ENCODE results near the gene TIFAB.

TIFAB gene

DNA sequence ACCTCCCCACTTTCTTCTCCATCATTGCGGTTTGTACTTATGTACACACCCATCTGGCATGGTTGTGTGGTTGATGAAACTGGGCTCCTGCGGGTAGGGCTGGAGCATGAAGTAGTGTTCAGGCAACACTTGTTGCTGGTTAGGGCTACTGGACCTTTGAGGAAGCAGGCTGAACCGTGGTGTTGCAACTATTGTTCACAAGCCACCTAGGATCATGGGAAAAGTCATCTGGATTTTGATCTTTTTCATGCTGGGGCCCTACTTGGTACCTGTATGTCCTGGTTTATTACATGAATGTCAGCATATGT, 40.1 kb upstream of the TIFAB start:
- in situ Hi-C loops (cut with HindIII; ENCODE audit: low sequenced_read_pairs): no loop called here
- DNase-seq (ENCODE audit: low read depth, low spot score): no peak

GRCh38 chr5:135491552-135492318, 39.6 kb upstream of the TIFAB start:
- in situ Hi-C loops (cut with HindIII; ENCODE audit: low sequenced_read_pairs): no loop called here
- TF ChIP-seq CTCF (IDR thresholded peaks at IDR 0.05; ENCODE audit: low read depth, low read length): no peak
- DNase-seq (ENCODE audit: low read depth, low spot score): no peak
- no peak overlapping the region for H3K4me3 ChIP-seq (ENCODE audit: low read depth, low read length)

More for the DNA sequence above, 40.1 kb upstream of the TIFAB start:
- TF ChIP-seq CTCF (IDR thresholded peaks at IDR 0.05; ENCODE audit: low read depth, low read length): no peak
- H3K4me3 ChIP-seq (ENCODE audit: low read depth, low read length): no peak overlapping the region

GRCh38 chr5:135491038-135491551, 38.9 kb upstream of the TIFAB start:
- no peak for DNase-seq (ENCODE audit: low read depth, low spot score)
- H3K4me3 ChIP-seq (ENCODE audit: low read depth, low read length): no peak overlapping the region
- in situ Hi-C loops (cut with HindIII; ENCODE audit: low sequenced_read_pairs): no loop called here
- no peak for TF ChIP-seq CTCF (IDR thresholded peaks at IDR 0.05; ENCODE audit: low read depth, low read length)

- no peak for DNase-seq (ENCODE audit: low read depth, low spot score)
- no peak overlapping the region for H3K4me3 ChIP-seq (ENCODE audit: low read depth, low read length)
- in situ Hi-C loops (cut with HindIII; ENCODE audit: low sequenced_read_pairs): no loop called here
- TF ChIP-seq CTCF (IDR thresholded peaks at IDR 0.05; ENCODE audit: low read depth, low read length): no peak
These were observed 38.3 kb upstream of the TIFAB start for GRCh38 chr5:135490245-135491037.

GRCh38 chr5:135489466-135490244, 37.5 kb upstream of the TIFAB start:
- in situ Hi-C loops (cut with HindIII; ENCODE audit: low sequenced_read_pairs): no loop called here
- TF ChIP-seq CTCF (IDR thresholded peaks at IDR 0.05; ENCODE audit: low read depth, low read length): no peak
- H3K4me3 ChIP-seq (ENCODE audit: low read depth, low read length): peak overlapping the region; percentile 41
- peak; percentile 7 for DNase-seq (ENCODE audit: low read depth, low spot score)

- peak; percentile 84 for DNase-seq (ENCODE audit: low read depth, low spot score)
- peak overlapping the region; percentile 41 for H3K4me3 ChIP-seq (ENCODE audit: low read depth, low read length)
- in situ Hi-C loops (cut with HindIII; ENCODE audit: low sequenced_read_pairs): no loop called here
- no peak for TF ChIP-seq CTCF (IDR thresholded peaks at IDR 0.05; ENCODE audit: low read depth, low read length)
These were observed 36.7 kb upstream of the TIFAB start for GRCh38 chr5:135488727-135489465.

All from astrocyte of the spinal cord (primary cell).